Left lobe of liver (tissue), 2 donors: ENCODE data around the gene DNAJC10. TPM values are rescaled to one million over a fixed set of nuclear protein-coding genes. Genes with fewer than 3 reads are reported as not detected.

ENCODE experiments used
- ATAC-seq: fragments of 200-7000 bp; cut with Tn5 transposase; one replicate; pipeline ENCODE4 v1.9.1; 2020; ENCODE audit warnings: mild to moderate bottlenecking, moderate library complexity
- DNase-seq: peaks from one replicate; pipeline ENCODE4 v3.0.0-alpha.2; 2020; ENCODE audit warnings: low spot score
- total RNA-seq: library from RNA; stranded (reverse); gene quantifications from one replicate; pipeline ENCODE4 v1.2.1, GENCODE V29; 2021
- donor health status: DM: no; HTN: no; CAD: no; lungs with moderate emphysema.
- donor health status: DM: no; HTN: yes; CAD: no.

Gene DNAJC10
- total RNA-seq, 1 donor from 2014 or later = 32.9 TPM

DNA sequence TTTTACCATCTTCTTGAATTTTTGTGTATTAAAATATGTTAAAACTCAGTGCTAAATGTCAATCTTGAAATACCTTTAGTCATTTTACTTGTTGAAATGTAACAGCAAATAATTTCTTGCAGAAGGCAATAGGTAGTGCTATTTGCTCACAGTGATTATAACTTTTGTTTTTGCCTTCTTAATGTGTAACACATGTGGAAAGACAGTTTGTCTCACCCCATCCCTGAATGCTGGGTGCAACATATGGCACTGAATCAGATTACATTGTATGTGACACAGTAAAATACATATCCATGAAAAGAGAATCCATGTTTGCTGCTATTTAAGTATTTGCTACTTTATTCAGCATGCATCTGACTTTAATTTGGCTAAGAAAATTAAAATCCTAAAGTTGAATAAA lies 115.0 kb downstream of the DNAJC10 start:
- no peak for DNase-seq
- no peak for ATAC-seq

DNA sequence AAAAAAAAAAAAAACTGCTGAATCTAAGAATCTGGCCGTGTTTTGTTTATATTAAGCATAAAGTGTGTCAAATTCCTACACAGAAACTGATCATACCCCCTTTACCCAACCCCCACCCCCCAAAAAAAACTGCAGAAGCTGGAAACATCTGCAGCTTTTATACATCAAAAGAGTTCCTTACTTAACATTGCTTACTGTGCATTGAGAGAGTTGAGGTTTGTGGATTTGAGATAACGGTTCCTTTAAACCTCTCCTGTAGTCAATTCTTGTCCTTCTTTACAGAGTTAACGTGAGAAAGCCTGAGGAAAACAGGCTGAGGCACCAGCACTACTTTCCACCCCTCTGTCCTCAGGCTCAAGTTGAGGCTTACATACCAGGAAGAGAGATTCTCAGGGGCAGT lies 115.9 kb downstream of the DNAJC10 start:
- no peak for DNase-seq
- no peak for ATAC-seq

DNA sequence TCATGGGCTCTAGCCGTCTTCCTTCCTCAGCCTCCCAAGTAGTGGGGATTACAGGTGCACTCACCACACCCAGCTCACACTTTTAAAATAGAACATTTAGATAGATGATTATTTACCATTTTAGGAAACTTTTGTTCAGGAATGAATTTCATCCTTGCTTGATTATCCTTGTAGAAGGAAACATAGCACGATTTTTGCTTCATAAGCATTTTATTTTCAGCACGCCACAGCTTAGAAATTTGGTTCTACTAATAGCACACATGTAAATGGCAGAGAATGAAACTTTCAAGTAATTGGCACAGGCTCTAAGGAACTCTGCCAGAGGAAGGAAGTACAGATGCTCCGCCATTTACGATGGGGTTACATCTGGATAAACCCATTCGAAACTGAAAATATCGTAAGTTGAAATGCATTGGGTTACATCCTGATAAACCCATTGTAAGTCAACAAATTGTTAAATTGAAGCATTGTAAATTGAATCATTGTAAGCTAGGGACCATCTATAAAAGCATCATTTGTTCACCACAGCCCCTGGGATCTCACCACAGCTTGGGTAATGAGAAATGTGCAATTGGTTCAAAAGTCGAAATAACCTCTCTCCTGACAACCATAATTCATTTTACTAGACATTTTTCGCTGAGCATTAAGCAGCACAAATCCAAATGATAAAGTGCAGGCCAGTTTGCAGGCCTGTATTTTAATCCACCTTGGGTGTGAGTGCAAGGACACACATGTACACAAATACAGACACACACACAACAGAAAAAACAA lies 117.2 kb downstream of the DNAJC10 start:
- DNase-seq (no peak), ATAC-seq (no peak)

DNA sequence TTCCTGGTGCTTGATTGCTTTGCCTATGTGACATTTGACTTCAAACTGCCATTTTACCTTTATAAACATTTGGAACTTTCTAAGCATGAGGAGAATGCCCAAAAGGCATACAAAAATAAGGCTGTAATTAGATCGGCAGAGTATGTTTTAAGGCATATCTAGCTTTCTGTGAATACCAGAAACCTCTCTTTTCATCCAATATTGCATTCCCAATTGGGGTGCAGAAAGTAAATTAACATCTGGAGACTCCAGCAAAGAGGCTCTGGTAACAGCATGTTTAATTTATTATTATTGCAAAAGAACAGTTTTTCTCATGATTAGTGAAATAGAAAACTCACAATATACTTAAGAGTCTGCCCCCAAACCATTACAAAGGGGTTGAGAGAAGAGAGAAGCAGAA lies 118.2 kb downstream of the DNAJC10 start:
- DNase-seq (no peak), ATAC-seq (no peak)

DNA sequence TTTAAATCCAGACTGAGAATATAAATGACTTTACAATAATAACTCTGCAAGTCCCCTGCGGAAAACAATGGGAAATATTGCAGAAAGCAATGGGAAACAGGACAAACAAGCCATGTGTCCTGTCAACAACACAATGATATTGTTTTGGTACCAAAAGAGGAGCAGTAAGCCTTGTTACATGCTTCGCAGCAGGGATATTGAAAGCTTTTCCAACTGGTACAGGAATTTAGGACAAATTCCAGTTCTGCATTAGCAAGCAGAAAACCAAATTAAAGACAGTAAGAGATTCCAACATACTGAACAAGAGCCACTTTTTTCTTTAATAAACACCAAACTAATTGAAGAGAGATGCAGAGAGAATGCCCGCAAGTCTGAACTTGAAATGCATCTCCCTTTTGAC lies 120.4 kb downstream of the DNAJC10 start:
- ATAC-seq = no peak
- no peak for DNase-seq

Other genes starting within 250 kb of the DNAJC10 start
- 0.28 TPM for gene FRZB, start 150.4 kb downstream of the DNAJC10 start, total RNA-seq